Measurements from ENCODE around the gene KRT1.

KRT1 gene

DNA sequence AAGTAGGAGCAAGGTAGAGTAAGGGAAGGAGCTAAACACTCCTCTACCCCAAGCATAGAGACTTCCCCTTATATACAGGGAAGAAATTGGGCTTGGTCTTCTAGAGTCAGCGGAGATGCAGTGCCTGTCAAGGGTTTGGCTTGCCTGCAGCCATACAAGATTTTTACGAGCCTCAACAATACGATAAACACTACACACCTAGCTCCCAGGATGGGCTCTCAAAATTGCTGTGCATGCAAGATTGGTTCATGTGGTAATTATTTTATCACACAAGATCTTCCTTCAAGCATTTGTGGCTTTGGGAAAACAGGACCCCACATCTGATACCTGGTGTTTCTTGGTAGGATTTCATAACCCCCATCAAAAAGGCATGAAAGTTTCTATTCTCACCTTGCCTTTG, at the start of gene KRT1:
TSS of gene KRT1 (minus strand) at position 45 of the 400 bp plus-strand sequence. CDS start 59 bp downstream, outside the sequence.
- no peak within 1 kb of the TSS for H3K9ac ChIP-seq
- no peak within 1 kb of the TSS for H3K27ac ChIP-seq
- no peaks in the 10 kb centered on the region for H3K36me3 ChIP-seq
- H3K4me2 ChIP-seq = no peak within 1 kb of the TSS
- H3K4me1 ChIP-seq = no peaks in the 10 kb centered on the region
- no peaks in the 10 kb centered on the region for H3K9me3 ChIP-seq (replicated peaks in 1 of 11)
- TF ChIP-seq Cebpa-rat (IDR thresholded peaks at IDR 0.05) = no peak
- no peak within 1 kb of the TSS for H3K4me3 ChIP-seq
- H3K27me3 ChIP-seq = no peaks in the 10 kb centered on the region
- no peaks in the 10 kb centered on the region for H4K20me1 ChIP-seq

DNA sequence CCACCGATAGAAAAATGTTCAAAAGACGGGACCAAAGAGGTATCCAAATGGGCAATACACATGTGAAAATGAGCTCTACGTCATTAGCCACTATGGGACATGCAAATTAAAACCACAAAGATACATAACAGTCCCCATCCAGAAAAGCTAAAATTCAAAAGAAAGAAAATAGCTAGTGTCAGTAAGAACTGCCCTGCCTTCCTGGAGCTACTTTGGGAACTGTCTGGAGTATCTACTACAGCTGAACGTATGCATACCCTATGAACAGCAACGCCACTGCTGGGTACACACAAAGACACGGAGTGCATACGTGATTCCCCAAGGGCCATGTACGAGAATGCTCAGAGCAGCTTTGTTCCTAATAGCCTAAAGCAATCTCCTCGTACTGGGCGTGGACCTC, 48.9 kb upstream of the KRT1 start:
- no peak overlapping the region for H3K27ac ChIP-seq
- no peaks in the 10 kb centered on the region for H4K20me1 ChIP-seq
- no peaks in the 10 kb centered on the region for H3K36me3 ChIP-seq
- no peak overlapping the region for H3K4me3 ChIP-seq
- no peaks in the 10 kb centered on the region for H3K27me3 ChIP-seq
- H3K4me1 ChIP-seq = no peaks in the 10 kb centered on the region
- H3K9ac ChIP-seq = no peak overlapping the region
- H3K9me3 ChIP-seq (replicated peaks in 1 of 11) = no peaks in the 10 kb centered on the region
- no peak overlapping the region for H3K4me2 ChIP-seq
- no peak for TF ChIP-seq Cebpa-rat (IDR thresholded peaks at IDR 0.05)

DNA sequence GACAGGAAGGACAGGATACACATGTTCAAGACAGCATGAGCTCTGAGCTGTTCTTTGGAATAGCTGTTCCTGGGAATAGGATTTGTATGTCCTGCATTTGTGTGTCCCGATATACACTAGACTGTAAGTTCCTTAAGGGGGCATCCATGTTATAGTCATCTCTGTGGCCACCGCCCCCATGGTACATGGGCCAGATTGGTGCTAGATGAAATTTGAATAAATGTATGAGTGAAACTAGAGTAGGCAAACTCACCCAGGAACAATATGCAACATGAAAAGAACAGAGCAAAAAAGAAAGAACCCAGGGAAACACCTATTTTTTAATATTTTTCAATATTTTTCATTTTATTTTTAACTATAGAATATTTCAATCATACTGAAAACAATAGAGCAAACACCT, 48.2 kb upstream of the KRT1 start:
- no peaks in the 10 kb centered on the region for H3K36me3 ChIP-seq
- H3K9me3 ChIP-seq (replicated peaks in 1 of 11) = no peaks in the 10 kb centered on the region
- H3K4me1 ChIP-seq = no peaks in the 10 kb centered on the region
- TF ChIP-seq Cebpa-rat (IDR thresholded peaks at IDR 0.05) = no peak
- no peaks in the 10 kb centered on the region for H3K27me3 ChIP-seq
- no peak overlapping the region for H3K4me2 ChIP-seq
- no peak overlapping the region for H3K27ac ChIP-seq
- no peak overlapping the region for H3K9ac ChIP-seq
- H3K4me3 ChIP-seq = no peak overlapping the region
- no peaks in the 10 kb centered on the region for H4K20me1 ChIP-seq

DNA sequence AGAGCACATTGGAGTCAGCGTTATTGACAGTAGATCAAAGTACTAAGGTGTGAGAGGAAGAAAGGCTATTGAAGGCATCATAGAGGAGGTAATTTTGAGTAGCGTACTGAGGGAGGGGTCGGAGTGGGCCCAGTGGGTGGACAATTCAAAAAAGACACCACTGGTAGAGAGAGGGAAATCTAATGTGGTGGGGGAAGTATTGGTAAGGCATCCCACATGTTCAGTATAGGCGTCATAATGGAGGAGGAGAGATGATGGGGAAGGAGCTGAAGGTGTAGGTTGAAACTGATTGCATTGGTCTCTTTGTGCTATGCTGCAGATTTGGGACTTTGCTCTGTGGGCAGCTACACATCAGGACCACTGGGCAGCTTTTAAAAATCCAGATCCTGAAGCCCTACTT, 46.8 kb upstream of the KRT1 start:
- TF ChIP-seq Cebpa-rat (IDR thresholded peaks at IDR 0.05) = no peak
- Histone ChIP-seq H3K4me2 (no peak overlapping the region), H3K4me1 (no peaks in the 10 kb centered on the region), H3K4me3 (no peak overlapping the region), H3K9ac (no peak overlapping the region), H4K20me1 (no peaks in the 10 kb centered on the region), H3K27ac (no peak overlapping the region), H3K36me3 (no peaks in the 10 kb centered on the region), H3K9me3 (replicated peaks in 1 of 11) (no peaks in the 10 kb centered on the region), H3K27me3 (no peaks in the 10 kb centered on the region)

DNA sequence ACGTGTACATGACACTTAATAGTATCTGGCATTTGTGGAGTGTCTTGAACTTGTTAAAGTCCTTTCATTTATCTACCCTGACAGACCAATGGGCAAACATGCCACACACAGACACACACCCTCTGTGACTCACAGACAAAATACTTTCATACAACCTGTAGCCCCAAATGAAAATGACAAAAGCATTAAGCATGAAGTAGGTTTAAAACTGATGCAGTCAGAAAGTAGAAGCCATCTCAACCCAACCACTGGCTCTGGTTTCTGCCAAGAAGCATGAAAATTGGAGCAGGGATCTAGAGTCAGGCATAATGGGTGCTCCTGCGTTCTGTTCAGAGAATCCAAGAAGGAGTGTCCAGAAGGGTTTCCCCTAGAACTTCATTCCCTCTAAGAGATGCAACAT, 46.2 kb upstream of the KRT1 start:
- Histone ChIP-seq H3K36me3 (no peaks in the 10 kb centered on the region), H3K4me1 (no peaks in the 10 kb centered on the region), H3K4me3 (no peak overlapping the region), H4K20me1 (no peaks in the 10 kb centered on the region), H3K4me2 (no peak overlapping the region), H3K27me3 (no peaks in the 10 kb centered on the region), H3K9me3 (replicated peaks in 1 of 11) (no peaks in the 10 kb centered on the region), H3K9ac (no peak overlapping the region), H3K27ac (no peak overlapping the region)
- TF ChIP-seq Cebpa-rat (IDR thresholded peaks at IDR 0.05) = no peak

DNA sequence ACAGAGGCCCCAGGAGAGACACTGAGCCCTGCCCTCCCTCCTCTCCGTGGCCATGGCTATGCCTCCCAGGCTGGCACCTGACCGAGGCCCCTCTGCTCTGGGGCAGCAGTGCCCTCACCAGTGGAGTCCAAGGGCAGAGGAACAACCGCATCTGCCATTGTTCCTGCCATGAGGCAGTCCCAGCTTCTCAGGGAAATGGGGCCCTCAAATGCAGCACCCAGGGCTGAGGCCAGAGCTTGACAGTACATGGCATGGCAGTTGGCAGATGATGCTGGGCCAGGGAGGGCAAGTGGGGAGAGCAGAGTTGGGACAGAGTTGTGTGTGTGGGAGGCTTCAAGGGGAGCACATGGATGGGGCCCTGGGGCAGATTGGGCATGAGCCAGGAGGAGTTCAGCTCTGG, 44.2 kb upstream of the KRT1 start:
- Histone ChIP-seq H3K27me3 (no peaks in the 10 kb centered on the region), H3K9me3 (replicated peaks in 1 of 11) (no peaks in the 10 kb centered on the region), H3K4me3 (no peak overlapping the region), H3K36me3 (no peaks in the 10 kb centered on the region), H3K27ac (no peak overlapping the region), H4K20me1 (no peaks in the 10 kb centered on the region), H3K4me2 (no peak overlapping the region), H3K9ac (no peak overlapping the region), H3K4me1 (no peaks in the 10 kb centered on the region)
- TF ChIP-seq Cebpa-rat (IDR thresholded peaks at IDR 0.05) = no peak

DNA sequence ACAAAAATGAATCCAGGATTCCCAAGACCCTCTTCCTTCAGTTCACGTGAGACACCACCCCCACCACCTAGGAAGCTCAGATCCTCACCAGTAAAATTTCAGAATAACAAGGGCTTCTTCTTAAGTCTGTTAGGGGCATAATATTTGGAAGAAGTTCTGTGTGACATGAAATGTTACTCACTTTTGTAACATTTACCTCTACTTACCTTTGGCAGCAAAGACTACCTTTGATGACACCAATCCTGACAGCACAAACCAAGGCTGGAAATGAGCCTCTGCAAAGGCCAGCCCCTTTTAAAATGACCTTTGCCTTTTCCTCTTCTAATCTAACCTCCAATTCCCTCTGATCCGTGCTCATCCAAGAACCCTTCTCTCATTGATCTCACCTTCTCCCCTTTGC, 42.5 kb upstream of the KRT1 start:
- H3K36me3 ChIP-seq = no peaks in the 10 kb centered on the region
- H3K27me3 ChIP-seq = no peaks in the 10 kb centered on the region
- H3K4me3 ChIP-seq = no peak overlapping the region
- no peak overlapping the region for H3K9ac ChIP-seq
- H3K9me3 ChIP-seq (replicated peaks in 1 of 11) = no peaks in the 10 kb centered on the region
- H4K20me1 ChIP-seq = no peaks in the 10 kb centered on the region
- no peak overlapping the region for H3K4me2 ChIP-seq
- TF ChIP-seq Cebpa-rat (IDR thresholded peaks at IDR 0.05) = no peak
- H3K27ac ChIP-seq = no peak overlapping the region
- no peaks in the 10 kb centered on the region for H3K4me1 ChIP-seq

DNA sequence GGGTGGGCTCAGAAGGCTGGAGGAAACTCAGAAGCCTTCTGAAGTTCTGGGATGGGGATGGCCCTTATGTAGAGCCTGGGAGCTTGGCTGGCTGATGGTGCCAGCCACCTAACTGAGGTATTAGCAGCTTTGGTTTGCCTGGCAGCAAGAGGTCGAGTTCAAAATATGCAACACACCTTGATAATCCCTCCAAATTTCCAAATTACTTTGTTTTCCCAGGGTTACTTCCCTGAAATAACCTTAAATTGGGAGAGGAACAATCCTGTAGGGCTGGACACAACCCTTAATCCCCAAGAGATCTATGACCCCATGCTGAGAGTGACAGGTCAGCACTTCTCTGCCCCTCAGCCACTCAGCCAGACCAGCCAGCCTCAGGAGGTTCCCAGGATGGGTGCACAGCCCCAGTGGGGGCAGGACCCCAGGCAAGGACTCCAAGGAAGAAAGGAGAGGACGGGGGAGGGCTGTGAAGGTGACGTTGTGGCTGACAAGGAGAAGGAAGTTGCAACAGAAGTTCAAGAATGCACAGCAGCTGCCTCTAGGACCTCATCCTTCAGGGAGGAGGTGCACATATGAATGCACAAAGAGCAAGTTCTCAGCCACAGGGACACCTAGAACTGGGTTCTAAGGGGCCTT, 41.7 kb upstream of the KRT1 start:
- Histone ChIP-seq H3K4me3 (no peak overlapping the region), H3K4me2 (no peak overlapping the region), H3K36me3 (no peaks in the 10 kb centered on the region), H4K20me1 (no peaks in the 10 kb centered on the region), H3K4me1 (no peaks in the 10 kb centered on the region), H3K27me3 (no peaks in the 10 kb centered on the region), H3K9ac (no peak overlapping the region), H3K27ac (no peak overlapping the region), H3K9me3 (replicated peaks in 1 of 11) (no peaks in the 10 kb centered on the region)
- TF ChIP-seq Cebpa-rat (IDR thresholded peaks at IDR 0.05) = no peak

DNA sequence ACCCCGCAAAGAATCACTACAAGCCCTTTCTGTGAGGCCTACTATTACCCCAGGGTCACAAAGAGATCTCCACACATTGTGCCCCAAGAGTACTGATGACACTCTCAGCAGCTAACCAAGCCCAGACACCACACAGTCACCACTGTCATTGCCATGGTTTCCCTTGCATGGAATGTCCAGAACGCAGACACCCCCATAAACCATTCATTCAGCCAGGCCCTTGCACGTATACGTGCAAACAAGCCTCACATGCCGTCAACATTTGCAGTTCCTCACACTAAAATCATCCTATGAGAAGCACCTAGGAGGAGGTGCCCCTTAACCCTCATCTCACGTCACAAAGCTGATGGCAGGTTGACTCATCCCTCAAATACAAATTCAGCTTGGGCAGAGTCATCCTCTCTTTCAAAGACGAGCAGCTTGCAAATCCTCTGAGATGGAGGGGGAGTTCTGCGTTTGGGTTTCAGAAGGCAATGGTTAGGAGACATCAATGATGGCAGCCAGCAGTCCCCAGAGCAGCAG, 40.2 kb upstream of the KRT1 start:
- no peak overlapping the region for H3K4me2 ChIP-seq
- H3K27me3 ChIP-seq = peaks cover under 1 to 9% (median 5%) of the 10 kb centered on the region in 11 experiments; a peak in 19 of 22 replicates
- no peaks in the 10 kb centered on the region for H4K20me1 ChIP-seq
- TF ChIP-seq Cebpa-rat (IDR thresholded peaks at IDR 0.05) = no peak
- no peak overlapping the region for H3K9ac ChIP-seq
- H3K9me3 ChIP-seq (replicated peaks in 1 of 11) = no peaks in the 10 kb centered on the region
- no peaks in the 10 kb centered on the region for H3K36me3 ChIP-seq
- H3K4me1 ChIP-seq = no peaks in the 10 kb centered on the region
- H3K4me3 ChIP-seq = no peak overlapping the region
- H3K27ac ChIP-seq = no peak overlapping the region

DNA sequence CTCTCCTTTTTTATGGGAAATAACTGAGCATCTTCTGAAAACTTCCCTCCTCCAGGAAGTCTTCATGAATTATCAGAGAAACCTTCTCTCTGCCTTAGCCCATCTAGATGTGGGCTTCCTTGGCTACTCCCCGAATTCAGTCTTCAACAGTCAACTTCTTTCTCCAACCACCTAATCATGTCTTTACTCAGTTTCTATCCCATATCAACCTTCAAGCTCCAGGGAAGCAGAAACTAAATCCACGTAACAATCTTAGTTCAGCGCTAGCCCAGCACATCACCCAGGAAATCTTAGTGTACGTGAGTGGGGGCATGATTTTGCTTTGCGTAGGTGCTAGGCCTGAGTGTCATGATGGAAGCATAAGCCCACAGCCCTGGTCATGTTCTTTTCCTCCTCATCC, 35.9 kb upstream of the KRT1 start:
- Histone ChIP-seq H3K4me1 (no peaks in the 10 kb centered on the region), H3K9me3 (replicated peaks in 1 of 11) (peaks cover 6 to 15% (median 13%) of the 10 kb centered on the region in 11 experiments; a peak in 19 of 22 replicates), H4K20me1 (no peaks in the 10 kb centered on the region), H3K36me3 (no peaks in the 10 kb centered on the region), H3K9ac (no peak overlapping the region), H3K27ac (no peak overlapping the region), H3K4me3 (no peak overlapping the region), H3K4me2 (no peak overlapping the region), H3K27me3 (peaks cover 22 to 37% (median 33%) of the 10 kb centered on the region in 11 experiments)
- no peak for TF ChIP-seq Cebpa-rat (IDR thresholded peaks at IDR 0.05)

Measured in BLaER1 treated with 17β-estradiol and CSF1 and Interleukin-3, amounts not matched to agents 10 nM and 100 nM (cell line).